Omental fat pad (tissue), 4 donors: Measurements from ENCODE around the gene NHLH2. TPM values are rescaled to one million over a fixed set of nuclear protein-coding genes. Genes with fewer than 3 reads are reported as not detected.

Source experiments
- ATAC-seq: fragments of 150-250 bp; one replicate; pipeline ENCODE4 v1.9.1; 2016; ENCODE audit warnings: mild to moderate bottlenecking, moderate library complexity; ENCODE audit not compliant: low FRiP score
- DNase-seq: peaks from one replicate; pipeline ENCODE4 v3.0.0-alpha.2; 2019; ENCODE audit warnings: low spot score
- total RNA-seq, 4 donors: library from RNA; depleted of rRNA; stranded (reverse); fragments of >200 nt; gene quantifications; one replicate each; pipeline ENCODE4 v1.1.0, GENCODE V29; 2016
- TF ChIP-seq, protein P1 (sequence below), 3 donors: fragments of 450-650 bp; IDR thresholded peaks; one replicate each; pipeline ENCODE4 v1.5.1; 2016 to 2017; ENCODE audit warnings: antibody characterized with exemption in 3 of 3, mild to moderate bottlenecking in 3 of 3, moderate library complexity in 2 of 3

NHLH2 gene
- total RNA-seq, 4 donors from 2014 or later = not detected

DNA sequence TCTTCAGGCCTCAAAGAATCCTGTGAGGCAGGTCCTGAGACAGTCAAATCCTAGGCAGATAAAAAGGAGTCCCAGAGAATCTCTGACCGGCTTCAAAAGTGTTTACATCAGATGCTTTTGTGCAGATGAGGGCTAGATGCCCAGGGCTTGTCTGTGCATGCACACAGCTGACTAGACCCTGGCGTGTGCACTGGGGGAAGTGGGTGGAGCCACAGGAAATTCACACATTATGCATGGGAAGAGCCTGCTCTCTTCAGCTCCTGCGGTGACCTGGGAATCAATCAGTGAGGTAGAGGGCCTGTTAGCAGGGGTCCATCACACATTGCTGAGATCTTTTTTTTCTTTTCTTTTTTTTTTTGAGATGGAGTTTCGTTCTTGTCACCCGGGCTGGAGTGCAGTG is 36.6 kb upstream of the NHLH2 start:
- no peak for DNase-seq

DNA sequence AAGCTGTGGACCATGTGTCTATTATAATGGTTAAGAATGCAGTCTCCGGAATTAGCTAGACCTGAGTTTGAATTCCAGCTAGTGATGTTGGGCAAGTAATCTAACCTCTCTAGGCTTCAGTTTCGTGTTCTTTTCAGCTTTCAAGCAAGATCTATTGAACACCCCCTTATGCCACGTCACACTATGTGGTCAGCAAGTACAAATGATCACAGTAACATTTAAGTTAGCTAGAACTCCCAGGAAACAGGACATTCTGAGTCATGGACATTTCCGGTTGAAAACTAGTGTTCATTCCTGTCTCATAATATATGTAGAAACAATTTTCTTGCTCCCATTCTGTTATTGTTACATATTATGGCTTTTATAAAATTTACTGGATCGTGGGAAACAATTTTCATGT is 34.0 kb upstream of the NHLH2 start:
- ATAC-seq = no peak
- DNase-seq = no peak
- TF ChIP-seq, protein P1, sequence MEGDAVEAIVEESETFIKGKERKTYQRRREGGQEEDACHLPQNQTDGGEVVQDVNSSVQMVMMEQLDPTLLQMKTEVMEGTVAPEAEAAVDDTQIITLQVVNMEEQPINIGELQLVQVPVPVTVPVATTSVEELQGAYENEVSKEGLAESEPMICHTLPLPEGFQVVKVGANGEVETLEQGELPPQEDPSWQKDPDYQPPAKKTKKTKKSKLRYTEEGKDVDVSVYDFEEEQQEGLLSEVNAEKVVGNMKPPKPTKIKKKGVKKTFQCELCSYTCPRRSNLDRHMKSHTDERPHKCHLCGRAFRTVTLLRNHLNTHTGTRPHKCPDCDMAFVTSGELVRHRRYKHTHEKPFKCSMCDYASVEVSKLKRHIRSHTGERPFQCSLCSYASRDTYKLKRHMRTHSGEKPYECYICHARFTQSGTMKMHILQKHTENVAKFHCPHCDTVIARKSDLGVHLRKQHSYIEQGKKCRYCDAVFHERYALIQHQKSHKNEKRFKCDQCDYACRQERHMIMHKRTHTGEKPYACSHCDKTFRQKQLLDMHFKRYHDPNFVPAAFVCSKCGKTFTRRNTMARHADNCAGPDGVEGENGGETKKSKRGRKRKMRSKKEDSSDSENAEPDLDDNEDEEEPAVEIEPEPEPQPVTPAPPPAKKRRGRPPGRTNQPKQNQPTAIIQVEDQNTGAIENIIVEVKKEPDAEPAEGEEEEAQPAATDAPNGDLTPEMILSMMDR (IDR thresholded peaks at IDR 0.05) = no peak

More for the DNA sequence above, 36.6 kb upstream of the NHLH2 start:
- no peak for ATAC-seq
- TF ChIP-seq, protein P1 (IDR thresholded peaks at IDR 0.05) = no peak

DNA sequence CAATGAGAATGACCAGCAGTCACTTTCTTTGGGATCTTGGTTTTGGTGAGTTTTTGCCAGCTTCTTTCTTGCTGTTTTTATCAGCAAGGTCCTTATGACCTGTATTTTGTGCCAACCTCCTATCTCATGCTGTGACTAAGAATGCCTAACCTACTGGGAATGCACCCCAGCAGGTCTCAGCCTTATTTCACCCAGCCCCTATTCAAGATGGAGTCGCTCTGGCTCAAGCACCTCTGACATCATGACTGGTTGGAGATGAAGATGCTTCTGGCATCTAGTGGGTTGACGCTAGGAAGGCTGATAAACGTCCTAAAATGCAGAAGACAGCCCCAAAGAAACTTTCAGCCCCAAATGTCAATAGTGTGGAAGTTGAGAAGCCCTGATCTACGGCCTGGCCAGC is 33.6 kb upstream of the NHLH2 start:
- TF ChIP-seq, protein P1 (IDR thresholded peaks at IDR 0.05) = no peak
- ATAC-seq = no peak
- DNase-seq = no peak

DNA sequence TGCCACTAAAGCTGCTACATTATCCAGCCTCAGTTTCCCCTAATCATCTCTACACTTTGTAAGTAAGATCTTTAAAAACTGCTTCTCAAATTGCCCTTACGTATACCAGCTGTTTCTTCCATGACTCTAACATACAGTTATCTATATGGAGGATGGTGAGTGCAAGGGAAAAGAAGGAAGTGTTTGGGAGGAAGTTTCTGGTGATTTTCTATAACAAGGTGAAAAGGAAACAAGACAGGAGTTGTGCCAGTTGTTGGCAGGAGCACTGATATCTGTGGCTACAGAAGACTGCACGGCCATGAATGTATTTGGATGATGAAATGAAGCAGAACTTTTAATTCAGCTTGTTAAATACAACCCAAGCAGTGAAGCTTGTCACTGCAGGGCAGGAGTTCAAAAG is 32.3 kb upstream of the NHLH2 start:
- no peak for ATAC-seq
- TF ChIP-seq, protein P1 (IDR thresholded peaks at IDR 0.05) = no peak
- DNase-seq = no peak

DNA sequence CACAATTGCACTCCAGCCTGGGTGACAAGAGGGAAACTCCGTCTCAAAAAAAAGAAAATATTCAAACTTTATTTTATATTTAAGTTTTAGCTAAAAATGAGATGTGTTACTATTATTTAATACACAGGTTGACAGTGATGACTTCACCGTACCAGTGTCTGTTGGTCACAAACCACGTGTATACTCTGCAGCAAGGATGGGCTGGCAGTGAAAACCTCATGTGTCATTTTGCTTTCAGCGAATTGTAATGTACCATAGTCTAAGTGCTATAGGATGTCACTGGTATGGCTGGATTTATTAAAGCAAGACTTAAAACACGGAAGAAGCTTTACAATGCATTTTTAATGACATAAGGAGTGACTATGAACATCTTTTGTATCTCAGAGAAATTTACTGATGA is 28.1 kb upstream of the NHLH2 start:
- TF ChIP-seq, protein P1 (IDR thresholded peaks at IDR 0.05) = no peak
- DNase-seq (no peak), ATAC-seq (no peak)

DNA sequence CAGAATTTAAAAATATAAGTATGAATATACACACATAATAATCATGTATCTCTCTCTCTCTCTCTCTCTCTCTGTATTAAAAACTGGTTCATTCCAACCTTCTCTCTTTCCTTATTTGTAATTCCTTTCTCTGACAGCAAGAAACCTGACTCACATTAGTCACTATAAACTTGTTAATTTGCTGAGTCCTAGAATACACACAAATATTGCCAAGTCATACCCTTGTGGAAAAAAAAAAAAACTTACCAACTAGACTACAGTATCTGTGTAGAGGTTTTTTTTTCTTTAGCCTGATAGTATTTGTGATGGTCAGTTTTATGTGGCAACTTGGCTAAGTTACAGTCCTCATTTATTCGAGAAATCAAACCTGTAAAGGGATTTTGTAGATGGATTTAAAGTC is 26.3 kb upstream of the NHLH2 start:
- DNase-seq (no peak), ATAC-seq (no peak)
- TF ChIP-seq, protein P1 (IDR thresholded peaks at IDR 0.05) = no peak

DNA sequence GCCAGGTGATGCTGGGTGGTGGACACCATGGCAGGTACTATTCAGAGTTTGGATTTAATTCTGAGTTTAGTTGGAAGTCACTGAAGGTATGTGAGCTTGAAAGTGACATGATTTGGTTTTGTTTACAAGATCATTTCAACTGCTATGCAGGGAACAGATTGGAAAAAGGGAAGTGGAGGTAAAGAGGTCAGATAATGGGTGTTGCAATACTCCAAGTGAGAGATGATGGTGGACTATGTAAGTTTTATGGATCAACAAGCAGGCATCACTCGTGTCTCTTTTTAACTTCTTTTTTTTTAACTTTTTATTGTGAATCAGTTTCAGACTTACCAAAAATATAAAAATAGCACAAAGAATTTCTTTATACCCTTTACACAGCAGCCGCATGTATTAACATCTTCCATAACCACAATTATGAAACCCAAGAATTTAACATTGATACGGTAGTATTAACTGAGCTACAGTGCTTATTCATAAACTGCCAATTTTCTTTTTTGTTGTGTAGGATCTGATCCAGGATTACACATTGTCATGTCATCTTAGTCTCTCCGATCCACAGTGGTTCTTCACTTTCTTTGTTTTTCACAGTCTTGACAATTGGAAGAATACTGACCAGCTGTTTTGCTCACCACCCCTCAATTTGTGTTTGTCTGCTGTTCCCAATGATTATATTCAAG is 24.9 kb upstream of the NHLH2 start:
- DNase-seq = no peak
- TF ChIP-seq, protein P1 (IDR thresholded peaks at IDR 0.05) = no peak
- no peak for ATAC-seq
